Bronchial epithelial cell (primary cell): ENCODE measurements around the gene LGI4. TPM values are rescaled to one million over a fixed set of nuclear protein-coding genes. Genes with fewer than 3 reads are reported as not detected.

Source experiments
- DNase-seq: peaks from one replicate; pipeline ENCODE4 v3.0.0-alpha.2; 2010; ENCODE audit warnings: low read depth
- FAIRE-seq: peaks from 2 replicates; lab custom pipeline; 2011; peaks lifted over from hg19 to GRCh38; lab: Jason Lieb, UNC
- H3K27me3 ChIP-seq: 2 replicates; pipeline ENCODE4 v1.5.1; 2011; ENCODE audit warnings: low read length; ENCODE audit not compliant: control insufficient read depth, insufficient read depth
- H3K36me3 ChIP-seq: 2 replicates; pipeline ENCODE4 v1.5.1; 2011; ENCODE audit warnings: low read length; ENCODE audit not compliant: control insufficient read depth, insufficient read depth
- H3K4me3 ChIP-seq: 2 replicates; pipeline ENCODE4 v1.5.1; 2011; ENCODE audit warnings: mild to moderate bottlenecking, low read depth, low read length, control low read depth
- CTCF ChIP-seq: IDR thresholded peaks from 2 replicates; pipeline ENCODE4 v1.5.1; 2011; ENCODE audit warnings: mild to moderate bottlenecking, moderate library complexity, low read length, control low read depth, inconsistent platforms; ENCODE audit not compliant: insufficient read depth, severe bottlenecking
- total RNA-seq: library from RNA; depleted of rRNA; stranded (reverse); fragments of >200 nt; gene quantifications from 2 replicates; pipeline ENCODE4 v1.2.1, GENCODE V29; 2014

LGI4 gene
- total RNA-seq, 1 donor from 2014 or later, result not detected

- H3K4me3 ChIP-seq, result no peak within 1 kb of the TSS
- H3K27me3 ChIP-seq, result peaks cover 10% of the 10 kb centered on the region
- no peak for DNase-seq
- no peak for TF ChIP-seq CTCF
- H3K36me3 ChIP-seq, result no peaks in the 10 kb centered on the region
- FAIRE-seq, result no peak
Measured at GRCh38 chr19:35138305-35138892, 3.5 kb upstream of the LGI4 start, which contains the start of gene FXYD1. FXYD1 (plus strand) TSS chr19:35138824; CDS start chr19:35140080, 1,256 bp downstream.

GRCh38 chr19:35136977-35137702, 2.3 kb upstream of the LGI4 start:
- peaks cover 2% of the 10 kb centered on the region for H3K27me3 ChIP-seq
- FAIRE-seq (no peak), DNase-seq (no peak)
- no peak for TF ChIP-seq CTCF
- no peak overlapping the region for H3K4me3 ChIP-seq
- no peaks in the 10 kb centered on the region for H3K36me3 ChIP-seq

GRCh38 chr19:35136231-35136630, 1.4 kb upstream of the LGI4 start:
- Histone ChIP-seq H3K4me3 (no peak overlapping the region), H3K36me3 (no peaks in the 10 kb centered on the region), H3K27me3 (no peaks in the 10 kb centered on the region)
- no peak for FAIRE-seq
- no peak for TF ChIP-seq CTCF
- DNase-seq, result no peak

GRCh38 chr19:35135389-35135909, 590 bp upstream of the LGI4 start:
- FAIRE-seq (no peak), DNase-seq (no peak)
- H3K4me3 ChIP-seq, result no peak overlapping the region
- TF ChIP-seq CTCF, result peak; percentile 91
- H3K36me3 ChIP-seq, result no peaks in the 10 kb centered on the region
- H3K27me3 ChIP-seq, result no peaks in the 10 kb centered on the region

- Histone ChIP-seq H3K36me3 (no peaks in the 10 kb centered on the region), H3K4me3 (no peak overlapping the region), H3K27me3 (no peaks in the 10 kb centered on the region)
- FAIRE-seq (no peak), DNase-seq (no peak)
- no peak for TF ChIP-seq CTCF
Measured at GRCh38 chr19:35133826-35134225, 1.0 kb downstream of the LGI4 start.
